ENCODE results near the gene DLG5. TPM values are rescaled to one million over a fixed set of nuclear protein-coding genes. Genes with fewer than 3 reads are reported as not detected.
A peak's percentile ranks its signal among the peaks of the same experiment; 100 is the strongest.

DLG5 gene
- polyA plus RNA-seq, 2 of the 4 experiments (the other 2 are of a cell fraction), result 17.0 to 30.9 TPM

- Histone ChIP-seq H3K4me2 (no peak overlapping the region), H3K4me1 (peaks cover 41% of the 10 kb centered on the region), H3K4me3 (no peak overlapping the region), H3K9me3 (no peaks in the 10 kb centered on the region), H3K27ac (no peak overlapping the region)
- FAIRE-seq, result no peak
- DNase-seq (ENCODE audit: low read depth in 1 of 2, low spot score in 1 of 2), result no peak
- ATAC-seq, result no peak
- WGBS (ENCODE audit: missing lambda C conversion rate), result 93% methylated on average over 6 of the region's 6 CpGs
- POLR2A ChIA-PET, result no interaction called here
- TF ChIP-seq CBX2 (IDR thresholded peaks at IDR 0.05; ENCODE audit: borderline replicate concordance, low read depth) (no peak), RFX5 (IDR thresholded peaks at IDR 0.05) (no peak), POLR2A (IDR thresholded peaks at IDR 0.05; ENCODE audit: low read length) (no peak), KDM5A (IDR thresholded peaks at IDR 0.05) (no peak), CTCF (IDR thresholded peaks at IDR 0.05) (no peak), HOXB5 (CRISPR knock-in tag; IDR thresholded peaks at IDR 0.05) (no peak), MAX (IDR thresholded peaks at IDR 0.05) (no peak), BHLHE40 (IDR thresholded peaks at IDR 0.05; ENCODE audit: low read depth, low read length) (no peak), HDAC2 (IDR thresholded peaks at IDR 0.05) (no peak), CHD4 (IDR thresholded peaks at IDR 0.05; ENCODE audit: borderline replicate concordance) (no peak), CEBPB (IDR thresholded peaks at IDR 0.05) (no peak), MYC (IDR thresholded peaks at IDR 0.05; ENCODE audit: borderline replicate concordance, low read length) (no peak), FOSL2 (IDR thresholded peaks at IDR 0.05) (no peak), FOSL2 (CRISPR knock-in tag; IDR thresholded peaks at IDR 0.05) (no peak)
- CTCF ChIA-PET, result interaction anchor here (0.9 to 1.3 kb wide), 3 partner anchors 55 to 728 kb away, joined by 3 read pairs; no protein-coding TSS in a partner anchor
Measured at GRCh38 chr10:77901743-77902142, 24.8 kb downstream of the DLG5 start.

- CTCF ChIA-PET, result interaction anchor here (1.1 to 1.7 kb wide), 2 partner anchors 9 to 13 kb away, joined by 3 to 8 read pairs; no protein-coding TSS in a partner anchor
- Histone ChIP-seq H3K9me3 (no peaks in the 10 kb centered on the region), H3K27ac (peak overlapping the region; percentile 59 to 75; a peak in 5 of 6 replicates), H3K4me2 (peak overlapping the region; percentile 56), H3K4me3 (no peak overlapping the region), H3K4me1 (peaks cover 31% of the 10 kb centered on the region)
- FAIRE-seq, result no peak
- WGBS (ENCODE audit: missing lambda C conversion rate), result 86% methylated on average over 4 of the region's 4 CpGs
- no peak for DNase-seq (ENCODE audit: low read depth in 1 of 2, low spot score in 1 of 2)
- no peak for ATAC-seq
- POLR2A ChIA-PET, result no interaction called here
- TF ChIP-seq FOXS1 (CRISPR knock-in tag; IDR thresholded peaks at IDR 0.05) (no peak), KDM5A (IDR thresholded peaks at IDR 0.05) (no peak), RAD21 (conservative IDR thresholded peaks at IDR 0.05 in 1 of 2, IDR thresholded peaks at IDR 0.05 in 1 of 2) (no peak), SREBF2 (IDR thresholded peaks at IDR 0.05) (no peak), USF2 (IDR thresholded peaks at IDR 0.05) (no peak), POLR2A (IDR thresholded peaks at IDR 0.05; ENCODE audit: low read length) (no peak)
Measured at GRCh38 chr10:77899690-77900089, 26.9 kb downstream of the DLG5 start.

GRCh38 chr10:77899080-77899477 lies 27.5 kb downstream of the DLG5 start:
- 62% methylated on average over 3 of the region's 4 CpGs for WGBS (ENCODE audit: missing lambda C conversion rate)
- H3K4me2 ChIP-seq, result peak overlapping the region; percentile 56
- no peaks in the 10 kb centered on the region for H3K9me3 ChIP-seq
- peak in 1 of 2 experiments; percentile 51 for DNase-seq (ENCODE audit: low read depth in 1 of 2, low spot score in 1 of 2)
- H3K4me3 ChIP-seq, result no peak overlapping the region
- CTCF ChIA-PET, result interaction anchor here (0.7 kb wide), 1 partner anchor 52 kb away, joined by 3 read pairs; no protein-coding TSS in a partner anchor
- H3K27ac ChIP-seq, result peak overlapping the region; percentile 59 to 75
- peak; percentile 54 to 70; a peak in 5 of 6 replicates for ATAC-seq
- TF ChIP-seq CBX2 (IDR thresholded peaks at IDR 0.05; ENCODE audit: borderline replicate concordance, low read depth), result no peak
- no peak for TF ChIP-seq JUNB (IDR thresholded peaks at IDR 0.05)
- no peak for TF ChIP-seq HOXA7 (CRISPR knock-in tag; IDR thresholded peaks at IDR 0.05)
- no peak for TF ChIP-seq ELK1 (IDR thresholded peaks at IDR 0.05; ENCODE audit: low read depth, low read length)
- TF ChIP-seq RAD21 (conservative IDR thresholded peaks at IDR 0.05 in 1 of 2, IDR thresholded peaks at IDR 0.05 in 1 of 2), result no peak
- TF ChIP-seq FOXS1 (CRISPR knock-in tag; IDR thresholded peaks at IDR 0.05), result no peak
- TF ChIP-seq CEBPB (IDR thresholded peaks at IDR 0.05), result no peak
- TF ChIP-seq RARB (CRISPR knock-in tag; IDR thresholded peaks at IDR 0.05), result no peak
- no peak for TF ChIP-seq GATA3 (IDR thresholded peaks at IDR 0.05; ENCODE audit: borderline replicate concordance)
- TF ChIP-seq JUN (IDR thresholded peaks at IDR 0.05), result no peak
- no peak for FAIRE-seq
- POLR2A ChIA-PET, result no interaction called here
- peaks cover 31% of the 10 kb centered on the region for H3K4me1 ChIP-seq

Measured in A549 (cell line).